ENCODE results near the gene SPNS1.

DNA sequence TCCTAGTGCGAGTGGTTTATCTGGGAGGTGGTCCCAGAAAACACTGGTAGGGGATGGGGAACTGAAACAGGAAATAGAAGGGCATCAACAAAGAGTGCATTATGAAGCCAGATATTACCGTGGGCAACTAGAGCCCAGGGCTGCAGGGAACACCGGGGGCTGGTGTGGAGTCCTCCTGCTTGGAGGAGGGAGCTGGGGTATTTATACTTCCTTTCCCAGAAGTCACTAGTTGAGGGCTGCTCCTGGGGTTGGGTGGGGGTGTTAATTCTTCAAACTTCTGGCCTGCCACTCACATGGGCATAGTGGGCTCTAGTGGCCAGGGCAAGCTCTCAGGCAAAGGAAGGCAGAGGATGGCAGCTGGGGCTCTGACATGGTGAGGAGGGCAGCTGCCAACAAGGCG, 25.0 kb downstream of the SPNS1 start:
- TF ChIP-seq CTCF (IDR thresholded peaks at IDR 0.05) (no peak), EZH2 (IDR thresholded peaks at IDR 0.05; ENCODE audit: borderline replicate concordance, insufficient read depth, low read depth, low read length, poor library complexity, severe bottlenecking) (no peak)
